Kidney (tissue), 14 donors: Measurements from ENCODE around the gene LAMA5. TPM values are rescaled to one million over a fixed set of nuclear protein-coding genes. Genes with fewer than 3 reads are reported as not detected.
A peak's percentile ranks its signal among the peaks of the same experiment; 100 is the strongest.

ENCODE experiments used
- DNase-seq, 5 donors: peaks; one replicate each; pipeline ENCODE4 v3.0.0-alpha.2; 2013 to 2020
- FAIRE-seq: peaks from 2 replicates; lab custom pipeline; 2012; peaks lifted over from hg19 to GRCh38; lab: Jason Lieb, UNC
- H3K27ac ChIP-seq, 2 donors: one replicate each; pipeline ENCODE4 v1.7.0; 2013; ENCODE audit warnings: low read depth in 2 of 2, low read length in 2 of 2, inconsistent platforms in 1 of 2
- H3K27me3 ChIP-seq: one replicate; pipeline ENCODE4 v1.7.1; 2013; ENCODE audit warnings: low read length, inconsistent platforms; ENCODE audit not compliant: control insufficient read depth, insufficient read depth
- H3K36me3 ChIP-seq, 3 donors: one replicate each; pipeline versions ENCODE4 v1.7.0 to v1.7.1; 2013; ENCODE audit warnings: low read length in 3 of 3, control low read depth in 1 of 3, inconsistent platforms in 1 of 3; ENCODE audit not compliant: insufficient read depth in 3 of 3, control insufficient read depth in 2 of 3
- H3K4me1 ChIP-seq, 3 donors: one replicate each; pipeline versions ENCODE4 v1.7.0 to v1.7.1; 2013; ENCODE audit warnings: low read length in 3 of 3, inconsistent platforms in 1 of 3, low read depth in 1 of 3; ENCODE audit not compliant: control insufficient read depth in 2 of 3, insufficient read depth in 2 of 3
- H3K4me3 ChIP-seq, 3 donors: one replicate each; pipeline versions ENCODE4 v1.7.0 to v1.8.1; 2013; ENCODE audit warnings: low read length in 3 of 3, control low read depth in 1 of 3, inconsistent platforms in 1 of 3
- H3K9ac ChIP-seq, 3 donors: one replicate each; pipeline versions ENCODE4 v1.7.0 to v1.7.1; 2013; ENCODE audit warnings: low read length in 3 of 3, control low read depth in 1 of 3, inconsistent platforms in 1 of 3
- H3K9me3 ChIP-seq, 3 donors: one replicate each; pipeline versions ENCODE4 v1.7.0 to v1.7.1; 2013; ENCODE audit warnings: low read length in 3 of 3, control low read depth in 1 of 3, inconsistent platforms in 1 of 3; ENCODE audit not compliant: control insufficient read depth in 2 of 3, insufficient read depth in 1 of 3
- CTCF ChIP-seq: IDR thresholded peaks from 3 replicates; pipeline ENCODE4 v1.5.1; 2012; ENCODE audit warnings: mild to moderate bottlenecking, moderate library complexity, borderline replicate concordance; ENCODE audit not compliant: insufficient read depth; ENCODE audit errors: extremely low read depth
- intact Hi-C: fragments of 100-400 bp; cut with DNase I; formaldehyde crosslinking; loops from one replicate; pipeline ENCODE4 v1.11.1; 2022
- polyA plus RNA-seq: library from polyadenylated mRNA; stranded (reverse); fragments of 350-450 nt; fragmentation: Illumina TruSeq; extraction: RNeasy Lipid Tissue Mini Kit (QIAGEN cat#74804); gene quantifications from one replicate; pipeline ENCODE4 v1.2.3, GENCODE V29; 2014; ENCODE audit warnings: low read depth, low replicate concordance; ENCODE audit not compliant: insufficient read depth
- total RNA-seq: library from RNA; stranded (reverse); fragmentation: NEBNext Ultra II Directional; extraction: Animal tissue kit (Norgen Biotek cat#: 25700); gene quantifications from one replicate; pipeline ENCODE4 v1.2.1, GENCODE V29; 2021
- donor health status: control.
- donor health status: control.
- donor health status: control.
- donor health status: control.
- donor health status: control.
- donor health status: DM: yes; HTN: yes; CAD: no.
- donor health status: Normal renal cell carcinoma (clear cell type).

LAMA5 gene
- total and polyA plus RNA-seq, 2 donors from 2014 or later = 94.0 to 342 TPM

GRCh38 chr20:62310757-62311121 lies 56.4 kb downstream of the LAMA5 start:
- no peak for FAIRE-seq
- H3K9ac ChIP-seq = no peak overlapping the region
- peak in 1 of 5 donors; percentile 1 for DNase-seq
- H3K27me3 ChIP-seq = no peaks in the 10 kb centered on the region
- peaks cover 0 to 50% (median 17%) of the 10 kb centered on the region in 3 donors for H3K36me3 ChIP-seq
- peaks cover 0 to 6% (median 4%) of the 10 kb centered on the region in 3 donors for H3K4me1 ChIP-seq
- no peaks in the 10 kb centered on the region for H3K9me3 ChIP-seq
- intact Hi-C loops = no loop called here
- no peak overlapping the region for H3K27ac ChIP-seq
- H3K4me3 ChIP-seq = no peak overlapping the region
- no peak for TF ChIP-seq CTCF

GRCh38 chr20:62309947-62310756 lies 57.0 kb downstream of the LAMA5 start:
- no peaks in the 10 kb centered on the region for H3K9me3 ChIP-seq
- H3K9ac ChIP-seq = no peak overlapping the region
- TF ChIP-seq CTCF = no peak
- H3K4me3 ChIP-seq = no peak overlapping the region
- no peaks in the 10 kb centered on the region for H3K27me3 ChIP-seq
- DNase-seq (no peak), FAIRE-seq (no peak)
- intact Hi-C loops = no loop called here
- peaks cover 0 to 12% (median 10%) of the 10 kb centered on the region in 3 donors for H3K4me1 ChIP-seq
- no peak overlapping the region for H3K27ac ChIP-seq
- H3K36me3 ChIP-seq = peaks cover 0 to 53% (median 14%) of the 10 kb centered on the region in 3 donors

- no peak overlapping the region for H3K27ac ChIP-seq
- H3K9ac ChIP-seq = no peak overlapping the region
- intact Hi-C loops = no loop called here
Measured at GRCh38 chr20:62309198-62309944, 57.7 kb downstream of the LAMA5 start.

More at GRCh38 chr20:62309198-62309944, 57.7 kb downstream of the LAMA5 start:
- H3K27me3 ChIP-seq = no peaks in the 10 kb centered on the region
- no peak for TF ChIP-seq CTCF
- peaks cover 0 to 20% (median 17%) of the 10 kb centered on the region in 3 donors for H3K4me1 ChIP-seq
- H3K36me3 ChIP-seq = peaks cover 0 to 48% (median 14%) of the 10 kb centered on the region in 3 donors
- FAIRE-seq (no peak), DNase-seq (no peak)
- H3K9me3 ChIP-seq = no peaks in the 10 kb centered on the region
- no peak overlapping the region for H3K4me3 ChIP-seq
